Natural killer cell (primary cell): ENCODE measurements around the gene UBE2I. TPM values are rescaled to one million over a fixed set of nuclear protein-coding genes. Genes with fewer than 3 reads are reported as not detected.

Experiments used
- ATAC-seq, 3 donors: fragments of 150-1000 bp in 2 of 3; fragments of 200-7000 bp in 1 of 3; cut with Tn5 transposase; 1 replicate in 1 of 3; 2 replicates in 2 of 3; pipeline ENCODE4 v1.10.0; 2021; ENCODE audit warnings: mild to moderate bottlenecking in 2 of 3, moderate library complexity in 2 of 3
- DNase-seq, 2 donors: peaks; one replicate each; pipeline versions ENCODE4 v3.0.0 to v3.0.0-alpha.2; 2013 to 2021; ENCODE audit warnings: mixed read lengths in 1 of 2
- H3K27ac ChIP-seq: one replicate; pipeline ENCODE4 v1.5.1; 2013; ENCODE audit warnings: mild to moderate bottlenecking, low read length
- H3K27me3 ChIP-seq: one replicate; pipeline ENCODE4 v1.6.1; 2013; ENCODE audit warnings: low read length; ENCODE audit not compliant: control insufficient read depth, insufficient read depth
- H3K36me3 ChIP-seq: one replicate; pipeline ENCODE4 v1.6.1; 2013; ENCODE audit warnings: low read length; ENCODE audit not compliant: control insufficient read depth, insufficient read depth
- H3K4me1 ChIP-seq: one replicate; pipeline ENCODE4 v1.6.1; 2013; ENCODE audit warnings: low read length; ENCODE audit not compliant: control insufficient read depth, insufficient read depth
- H3K4me3 ChIP-seq: one replicate; pipeline ENCODE4 v1.5.1; 2013; ENCODE audit warnings: low read length
- H3K9me3 ChIP-seq: one replicate; pipeline ENCODE4 v1.6.1; 2013; ENCODE audit warnings: low read length; ENCODE audit not compliant: control insufficient read depth, insufficient read depth
- H3K27ac Mint-ChIP-seq, 2 donors: one replicate each; pipeline ENCODE4 v1.8.0; 2022; ENCODE audit warnings: mild to moderate bottlenecking in 2 of 2, mixed read lengths in 2 of 2, moderate library complexity in 1 of 2
- H3K27me3 Mint-ChIP-seq, 2 donors: one replicate each; pipeline ENCODE4 v1.8.0; 2022; ENCODE audit warnings: low read depth in 2 of 2, mixed read lengths in 2 of 2
- H3K36me3 Mint-ChIP-seq: one replicate; pipeline ENCODE4 v1.8.0; 2022; ENCODE audit warnings: mixed read lengths
- H3K4me1 Mint-ChIP-seq, 2 donors: one replicate each; pipeline ENCODE4 v1.8.0; 2022; ENCODE audit warnings: mixed read lengths in 2 of 2
- H3K4me3 Mint-ChIP-seq: one replicate; pipeline ENCODE4 v1.8.0; 2022; ENCODE audit warnings: mild to moderate bottlenecking, moderate library complexity, mixed read lengths
- H3K9me3 Mint-ChIP-seq, 2 donors: one replicate each; pipeline ENCODE4 v1.8.0; 2022; ENCODE audit warnings: mixed read lengths in 2 of 2
- WGBS: methylation state at CpG from one replicate; pipeline ENCODE4 v1.1.7; 2013; ENCODE audit warnings: missing lambda C conversion rate; ENCODE audit not compliant: insufficient coverage; 5-methylcytosine and 5-hydroxymethylcytosine counted together
- intact Hi-C: fragments of 100-400 bp; cut with micrococcal nuclease; formaldehyde crosslinking; loops from one replicate; pipeline ENCODE4 v1.14.2; 2022
- total RNA-seq, 4 donors: library from RNA; stranded (reverse); fragments of 120-200 nt in 1 of 4; gene quantifications; one replicate each; pipeline versions ENCODE4 v1.2.3 to v1.2.4, GENCODE V29; 2013 to 2022
- TF ChIP-seq, protein P1 (sequence below): fragments of 200-600 bp; IDR thresholded peaks from one replicate; pipeline ENCODE4 v1.8.0; 2022; ENCODE audit warnings: antibody characterized with exemption

Gene UBE2I
- total RNA-seq, 3 donors from 2014 or later (not counting 1 experiment from before 2014, with no cell fraction given): 367 to 412 (median 383) TPM

DNA sequence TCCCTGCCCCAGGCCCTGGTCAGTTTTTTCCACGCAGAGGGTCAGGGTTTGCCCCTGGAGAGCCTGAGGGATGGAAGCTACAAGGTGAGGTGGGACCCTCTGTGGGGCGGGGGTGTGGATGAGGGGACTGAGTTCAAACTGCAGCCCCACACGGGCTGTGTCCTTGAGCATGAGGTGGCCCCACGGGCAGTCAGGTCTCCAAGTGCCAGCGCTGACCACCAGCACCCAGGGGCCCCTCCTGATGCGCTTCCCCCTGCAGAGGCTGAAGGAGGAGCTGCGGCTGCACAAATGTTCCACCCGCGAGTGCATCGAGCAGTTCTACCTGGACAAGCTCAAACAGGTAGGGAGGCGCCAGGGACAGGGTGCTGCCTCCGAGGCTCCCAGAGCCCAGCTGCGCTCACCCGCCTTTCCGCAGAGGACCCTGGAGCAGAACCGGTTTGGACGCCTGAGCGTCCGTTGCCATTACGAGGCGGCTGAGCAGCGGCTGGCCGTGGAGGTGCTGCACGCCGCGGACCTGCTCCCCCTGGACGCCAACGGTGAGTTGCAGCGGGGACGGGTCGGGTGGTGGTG is 37.9 kb downstream of the UBE2I start:
- H3K36me3 ChIP-seq: peaks cover 12% of the 10 kb centered on the region
- peaks cover 31% of the 10 kb centered on the region for H3K4me1 ChIP-seq
- Mint-ChIP-seq H3K27me3 (no peaks in the 10 kb centered on the region), H3K36me3 (no peaks in the 10 kb centered on the region), H3K9me3 (no peaks in the 10 kb centered on the region), H3K4me1 (peaks cover 13 to 31% of the 10 kb centered on the region in 2 donors), H3K4me3 (no peak overlapping the region), H3K27ac (no peak overlapping the region)
- H3K27ac ChIP-seq: no peak overlapping the region
- H3K27me3 ChIP-seq: no peaks in the 10 kb centered on the region
- H3K4me3 ChIP-seq: no peak overlapping the region
- TF ChIP-seq, protein P1, sequence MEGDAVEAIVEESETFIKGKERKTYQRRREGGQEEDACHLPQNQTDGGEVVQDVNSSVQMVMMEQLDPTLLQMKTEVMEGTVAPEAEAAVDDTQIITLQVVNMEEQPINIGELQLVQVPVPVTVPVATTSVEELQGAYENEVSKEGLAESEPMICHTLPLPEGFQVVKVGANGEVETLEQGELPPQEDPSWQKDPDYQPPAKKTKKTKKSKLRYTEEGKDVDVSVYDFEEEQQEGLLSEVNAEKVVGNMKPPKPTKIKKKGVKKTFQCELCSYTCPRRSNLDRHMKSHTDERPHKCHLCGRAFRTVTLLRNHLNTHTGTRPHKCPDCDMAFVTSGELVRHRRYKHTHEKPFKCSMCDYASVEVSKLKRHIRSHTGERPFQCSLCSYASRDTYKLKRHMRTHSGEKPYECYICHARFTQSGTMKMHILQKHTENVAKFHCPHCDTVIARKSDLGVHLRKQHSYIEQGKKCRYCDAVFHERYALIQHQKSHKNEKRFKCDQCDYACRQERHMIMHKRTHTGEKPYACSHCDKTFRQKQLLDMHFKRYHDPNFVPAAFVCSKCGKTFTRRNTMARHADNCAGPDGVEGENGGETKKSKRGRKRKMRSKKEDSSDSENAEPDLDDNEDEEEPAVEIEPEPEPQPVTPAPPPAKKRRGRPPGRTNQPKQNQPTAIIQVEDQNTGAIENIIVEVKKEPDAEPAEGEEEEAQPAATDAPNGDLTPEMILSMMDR: no peak
- no peak for DNase-seq
- WGBS: 93% methylated on average over 31 of the region's 31 CpGs
- no peak for ATAC-seq
- intact Hi-C loops: no loop called here
- H3K9me3 ChIP-seq: no peaks in the 10 kb centered on the region

DNA sequence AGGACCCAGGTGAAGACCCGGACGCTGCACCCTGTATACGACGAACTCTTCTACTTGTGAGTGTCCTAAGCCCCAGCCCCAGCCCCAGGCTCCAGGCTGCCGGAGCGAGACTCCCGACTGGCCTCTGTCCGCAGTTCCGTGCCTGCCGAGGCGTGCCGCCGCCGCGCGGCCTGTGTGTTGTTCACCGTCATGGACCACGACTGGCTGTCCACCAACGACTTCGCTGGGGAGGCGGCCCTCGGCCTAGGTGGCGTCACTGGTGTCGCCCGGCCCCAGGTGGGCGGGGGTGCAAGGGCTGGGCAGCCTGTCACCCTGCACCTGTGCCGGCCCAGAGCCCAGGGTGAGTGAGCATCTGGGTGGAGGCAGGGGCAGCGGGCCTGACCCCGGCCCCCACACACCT is 38.5 kb downstream of the UBE2I start:
- Histone ChIP-seq H3K36me3 (peaks cover 12% of the 10 kb centered on the region), H3K4me3 (no peak overlapping the region), H3K27me3 (no peaks in the 10 kb centered on the region), H3K4me1 (peaks cover 31% of the 10 kb centered on the region), H3K9me3 (no peaks in the 10 kb centered on the region), H3K27ac (no peak overlapping the region)
- WGBS: 91% methylated on average over 29 of the region's 29 CpGs
- Mint-ChIP-seq H3K4me1 (peaks cover 15 to 30% of the 10 kb centered on the region in 2 donors), H3K27me3 (no peaks in the 10 kb centered on the region), H3K36me3 (no peaks in the 10 kb centered on the region), H3K9me3 (no peaks in the 10 kb centered on the region), H3K27ac (no peak overlapping the region), H3K4me3 (no peak overlapping the region)
- intact Hi-C loops: no loop called here
- DNase-seq (no peak), ATAC-seq (no peak)
- TF ChIP-seq, protein P1: no peak

DNA sequence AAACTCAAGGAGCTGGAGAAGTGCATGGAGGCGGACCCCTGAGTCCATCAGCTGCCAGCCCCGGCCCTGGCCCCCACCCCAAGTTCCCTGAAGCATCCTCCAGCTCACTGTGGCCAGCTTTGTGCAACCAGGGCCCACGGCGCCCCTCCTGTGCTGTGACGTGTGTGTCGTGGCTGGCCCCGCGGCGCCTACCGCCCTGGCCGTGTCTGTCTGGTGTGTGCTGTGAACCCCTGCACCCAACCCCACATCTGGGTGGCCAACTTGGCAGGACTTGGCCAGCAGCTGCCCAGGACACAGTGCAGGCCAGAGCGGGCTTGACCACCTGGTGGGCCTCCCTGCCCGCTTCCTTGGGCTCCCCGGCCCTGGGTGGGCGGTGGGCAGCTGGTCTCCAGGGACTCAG is 39.0 kb downstream of the UBE2I start:
- no peaks in the 10 kb centered on the region for H3K36me3 Mint-ChIP-seq
- no peak overlapping the region for H3K27ac ChIP-seq
- intact Hi-C loops: no loop called here
- TF ChIP-seq, protein P1: no peak
- no peak overlapping the region for H3K27ac Mint-ChIP-seq
- ATAC-seq (no peak), DNase-seq (no peak)
- no peak overlapping the region for H3K4me3 Mint-ChIP-seq
- no peaks in the 10 kb centered on the region for H3K27me3 ChIP-seq
- H3K9me3 Mint-ChIP-seq: no peaks in the 10 kb centered on the region
- 93% methylated on average over 15 of the region's 15 CpGs for WGBS
- peaks cover 12% of the 10 kb centered on the region for H3K36me3 ChIP-seq
- no peak overlapping the region for H3K4me3 ChIP-seq
- peaks cover 15 to 29% of the 10 kb centered on the region in 2 donors for H3K4me1 Mint-ChIP-seq
- H3K27me3 Mint-ChIP-seq: no peaks in the 10 kb centered on the region
- peaks cover 28% of the 10 kb centered on the region for H3K4me1 ChIP-seq
- H3K9me3 ChIP-seq: no peaks in the 10 kb centered on the region

DNA sequence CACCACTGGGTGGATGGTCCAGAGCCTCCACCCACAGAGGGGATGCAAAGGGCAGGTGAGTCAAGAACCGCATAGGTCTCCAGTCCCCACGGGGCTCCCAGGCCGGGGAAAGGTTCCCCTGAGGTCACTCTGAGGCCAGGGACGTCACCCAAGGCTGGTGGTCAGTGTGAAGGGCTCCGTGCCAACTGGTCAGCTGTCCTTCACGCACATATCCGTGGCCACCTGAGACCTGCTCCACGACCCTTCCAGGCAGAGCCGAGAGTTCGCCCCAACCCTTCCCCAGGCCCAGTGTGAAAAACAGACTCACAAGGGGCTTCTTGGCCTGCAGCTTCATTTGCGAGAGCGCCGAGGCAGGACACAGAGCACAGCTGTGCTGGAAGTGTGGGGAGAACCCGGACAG is 39.5 kb downstream of the UBE2I start:
- Histone ChIP-seq H3K4me1 (peaks cover 25% of the 10 kb centered on the region), H3K27me3 (no peaks in the 10 kb centered on the region), H3K36me3 (peaks cover 12% of the 10 kb centered on the region), H3K9me3 (no peaks in the 10 kb centered on the region), H3K27ac (no peak overlapping the region), H3K4me3 (no peak overlapping the region)
- ATAC-seq: no peak
- WGBS: 96% methylated on average over 14 of the region's 14 CpGs
- intact Hi-C loops: no loop called here
- TF ChIP-seq, protein P1: no peak
- H3K27me3 Mint-ChIP-seq: no peaks in the 10 kb centered on the region
- no peak for DNase-seq
- no peak overlapping the region for H3K27ac Mint-ChIP-seq
- H3K4me3 Mint-ChIP-seq: no peak overlapping the region
- peaks cover 18 to 33% of the 10 kb centered on the region in 2 donors for H3K4me1 Mint-ChIP-seq
- no peaks in the 10 kb centered on the region for H3K9me3 Mint-ChIP-seq
- H3K36me3 Mint-ChIP-seq: no peaks in the 10 kb centered on the region
